ENCODE results near the gene SRGAP1.
"Not testable (repeated sequence)": the region's sequence is repeated elsewhere in the genome, so short reads cannot be mapped to it uniquely, and the experiment has no call there.

Gene SRGAP1

DNA sequence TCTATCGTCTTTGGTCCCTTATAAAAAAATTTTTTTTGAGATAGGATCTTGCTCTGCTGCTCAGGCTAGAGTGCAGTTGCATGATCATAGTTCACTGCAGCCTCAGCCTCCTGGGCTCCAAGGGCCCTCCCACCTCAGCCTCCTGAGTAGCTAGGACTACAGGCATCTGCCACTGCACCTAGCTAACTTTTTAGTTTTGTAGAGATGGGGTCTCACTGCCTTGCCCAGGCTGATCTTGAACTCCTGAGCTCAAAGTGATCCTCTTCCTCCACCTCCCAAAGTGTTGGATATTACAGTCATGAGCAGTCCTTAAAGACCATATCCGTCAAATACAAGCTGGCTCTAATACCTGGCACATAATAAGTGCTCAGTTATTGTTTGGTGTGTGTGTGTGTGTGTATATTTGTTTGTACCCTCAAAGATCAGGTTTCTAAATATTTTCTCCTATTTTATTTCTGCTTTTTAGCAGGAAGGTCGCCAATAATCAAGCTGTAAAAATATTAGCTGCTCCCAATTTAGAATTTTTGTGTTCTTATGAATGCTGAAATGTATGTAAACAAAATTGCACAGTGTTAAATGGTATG lies 30.5 kb downstream of the SRGAP1 start:
- no peak for DNase-seq

DNA sequence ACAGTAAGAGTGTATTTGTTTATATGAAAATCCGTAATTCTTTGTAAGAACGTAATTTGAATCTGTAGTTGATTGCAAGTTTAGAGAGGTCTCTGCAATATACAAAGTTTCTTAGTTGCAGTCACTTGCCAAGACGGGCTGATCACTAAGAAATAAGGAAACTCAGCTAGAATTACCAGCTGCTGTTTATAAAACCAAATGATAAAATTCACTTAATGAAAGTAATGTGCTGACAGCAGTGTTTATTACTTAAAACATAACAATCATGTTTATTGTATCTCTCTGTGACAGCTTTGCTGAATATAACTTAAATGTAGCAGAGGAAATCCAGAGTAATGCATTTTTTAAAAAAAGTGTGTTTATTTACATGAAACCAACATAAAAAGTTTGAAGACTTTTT lies 31.2 kb downstream of the SRGAP1 start:
- no peak for DNase-seq

DNA sequence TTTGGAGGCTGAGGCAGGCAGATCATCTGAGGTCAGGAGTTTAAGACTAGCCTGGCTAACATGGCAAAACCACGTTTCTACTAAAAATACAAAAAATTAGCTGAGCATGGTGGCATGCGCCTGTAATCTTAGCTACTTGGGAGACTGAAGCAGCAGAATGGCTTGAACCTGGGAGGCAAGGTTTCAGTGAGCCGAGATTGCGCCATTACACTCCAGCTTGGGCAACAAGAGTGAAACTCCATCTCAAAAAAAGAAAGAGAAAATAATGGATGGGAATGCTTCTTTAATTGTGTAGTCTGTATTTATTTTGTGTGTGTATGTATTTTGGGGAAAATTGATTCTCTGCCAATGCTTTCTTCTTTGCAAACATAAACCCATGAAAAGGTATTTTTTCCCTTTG lies 32.5 kb downstream of the SRGAP1 start:
- no peak for DNase-seq

- no peak for DNase-seq
Observed at GRCh38 chr12:63877693-63878092, 33.2 kb downstream of the SRGAP1 start.

DNA sequence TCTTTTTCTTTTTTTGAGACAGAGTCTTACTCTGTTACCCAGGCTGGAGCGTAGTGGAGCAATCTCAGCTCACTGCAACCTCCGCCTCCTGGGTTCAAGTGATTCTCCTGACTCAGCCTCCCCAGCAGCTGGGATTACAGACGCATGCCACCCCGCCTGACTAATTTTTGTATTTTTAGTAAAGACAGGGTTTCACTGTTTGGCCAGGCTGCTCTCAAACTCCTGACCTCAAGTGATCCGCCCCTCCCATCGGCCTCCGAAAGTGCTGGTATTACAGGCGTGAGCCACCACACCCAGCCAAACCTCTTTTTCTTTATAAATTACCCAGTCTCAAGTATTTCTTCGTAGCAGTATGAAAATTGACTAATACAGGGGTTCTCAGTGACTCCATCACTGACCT lies 35.7 kb downstream of the SRGAP1 start:
- not testable (repeated sequence) for DNase-seq

DNA sequence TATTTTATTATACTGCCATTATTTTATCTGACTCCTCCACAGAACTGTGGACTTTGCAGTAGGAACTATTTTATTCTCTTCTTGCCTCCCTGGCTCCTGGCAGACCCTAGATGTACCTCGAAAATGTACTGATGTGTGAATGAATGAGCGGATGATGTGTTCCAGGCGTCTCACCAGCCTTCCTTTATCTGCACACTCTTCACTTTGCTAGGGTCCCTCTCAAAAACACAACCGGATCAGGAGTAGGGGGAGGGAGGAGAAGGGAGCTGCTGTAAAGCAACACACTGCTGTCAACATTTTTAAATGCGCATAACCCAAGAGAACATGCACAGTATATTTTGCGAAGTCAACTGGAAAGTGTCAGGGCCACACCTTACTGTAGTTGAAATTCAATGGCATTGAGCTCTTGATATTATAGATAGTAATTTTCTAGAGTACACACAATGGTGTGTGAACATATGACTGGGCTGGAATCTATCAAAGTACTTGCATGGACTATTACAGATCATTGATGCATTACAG lies 36.3 kb downstream of the SRGAP1 start:
- no peak for DNase-seq

DNA sequence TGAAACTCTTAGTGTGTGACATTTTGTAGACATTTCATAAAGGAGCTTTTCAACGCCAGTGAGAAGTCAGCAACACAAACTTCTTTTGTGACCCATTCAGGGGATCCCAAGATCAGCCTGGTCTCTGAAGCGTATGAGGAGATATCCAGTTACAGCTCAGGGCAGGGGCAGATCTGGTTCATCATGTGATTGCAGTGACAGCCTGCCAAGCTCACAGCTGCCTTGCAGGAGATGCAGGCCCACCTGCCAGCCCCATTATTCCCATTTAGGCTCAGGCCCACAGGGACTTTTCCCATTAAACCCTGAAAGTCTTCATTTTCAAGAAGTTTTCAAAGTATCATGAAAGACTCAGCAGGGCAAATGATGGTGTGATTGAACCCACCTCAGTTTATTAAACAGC lies 38.3 kb downstream of the SRGAP1 start:
- DNase-seq: no peak

GRCh38 chr12:63885401-63885800 lies 40.9 kb downstream of the SRGAP1 start:
- DNase-seq: no peak

GRCh38 chr12:63888908-63889635 lies 44.6 kb downstream of the SRGAP1 start:
- DNase-seq: no peak

- DNase-seq: no peak
Observed at GRCh38 chr12:63889721-63890509, 45.4 kb downstream of the SRGAP1 start.

GRCh38 chr12:63893170-63893569 lies 48.7 kb downstream of the SRGAP1 start:
- DNase-seq: no peak

DNA sequence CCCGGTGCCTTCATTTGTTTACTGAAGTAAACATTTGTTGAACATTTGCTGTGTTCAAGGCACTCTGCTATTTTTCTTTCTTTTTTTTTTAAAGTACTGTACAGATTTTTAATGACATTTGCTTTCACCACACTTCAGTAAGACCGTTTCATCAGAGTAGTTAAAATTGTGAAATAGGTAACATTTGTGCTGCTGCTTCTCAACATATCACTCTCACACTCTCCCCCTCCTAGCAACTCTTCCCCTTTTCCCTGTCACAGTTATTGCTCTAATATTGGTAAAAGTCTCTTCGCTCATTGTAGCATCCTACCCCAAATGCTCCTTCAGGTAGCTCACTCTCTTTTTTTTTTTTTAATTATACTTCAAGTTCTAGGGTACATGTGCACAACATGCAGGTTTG lies 49.6 kb downstream of the SRGAP1 start:
- no peak for DNase-seq

DNA sequence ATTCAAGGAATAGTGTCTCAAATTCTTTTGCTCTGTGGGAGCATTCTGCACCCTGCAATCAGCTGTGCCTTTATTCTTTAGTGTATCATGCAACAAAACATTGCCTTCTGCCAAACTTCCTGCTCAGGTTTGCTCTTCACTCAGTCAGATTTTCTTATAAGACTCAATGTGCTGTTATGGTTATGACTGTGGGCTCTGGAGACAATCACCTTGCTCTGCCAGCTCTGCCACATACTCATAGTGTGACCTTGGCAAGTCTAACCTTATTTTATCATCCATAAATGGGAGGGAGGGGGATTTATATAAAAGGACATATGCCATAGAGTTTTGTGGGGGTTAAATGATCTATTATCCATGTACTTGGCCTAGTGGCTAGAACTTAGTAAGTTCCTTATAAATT lies 51.3 kb downstream of the SRGAP1 start:
- DNase-seq: no peak

DNA sequence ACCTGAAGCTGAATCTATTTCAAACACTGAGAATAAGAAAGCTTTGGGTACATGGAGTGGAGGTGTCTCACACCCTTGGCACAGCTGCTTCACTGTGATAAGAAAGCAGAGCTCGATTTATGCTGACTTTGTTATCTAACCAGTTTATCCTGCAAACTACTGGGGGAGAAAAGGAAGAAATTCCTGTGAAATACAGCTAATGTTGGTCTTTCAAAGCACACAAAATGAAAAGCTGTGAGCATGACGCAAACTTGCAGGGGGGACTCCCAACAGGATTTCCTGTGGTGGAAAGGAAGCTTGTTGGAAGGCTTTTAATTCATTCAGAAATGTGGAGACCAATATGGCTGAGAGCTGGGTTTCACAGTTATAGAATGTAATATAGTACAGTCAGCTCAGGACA lies 53.4 kb downstream of the SRGAP1 start:
- no peak for DNase-seq

GRCh38 chr12:63898764-63899337 lies 54.4 kb downstream of the SRGAP1 start:
- DNase-seq: no peak

DNA sequence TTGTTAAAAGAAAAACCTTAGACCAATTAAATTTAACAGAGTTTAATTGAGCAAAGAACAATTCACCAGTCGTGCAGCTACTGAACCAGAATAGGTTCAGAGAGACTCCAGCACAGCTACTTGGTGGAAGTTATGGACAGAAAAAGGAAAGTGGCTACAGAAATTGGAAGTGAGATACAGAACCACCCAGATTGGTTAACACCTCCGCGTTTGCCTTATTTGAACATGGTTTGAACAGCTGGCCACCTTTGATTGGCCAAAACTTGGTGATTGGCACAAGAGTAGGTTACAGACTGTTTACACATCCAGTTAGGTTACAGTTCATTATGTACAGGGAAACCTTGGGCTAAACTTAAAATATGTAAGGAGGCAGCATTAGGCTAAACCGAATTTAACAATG lies 54.9 kb downstream of the SRGAP1 start:
- DNase-seq: no peak

- no peak for DNase-seq
Observed at GRCh38 chr12:63900922-63901793, 56.7 kb downstream of the SRGAP1 start.

DNA sequence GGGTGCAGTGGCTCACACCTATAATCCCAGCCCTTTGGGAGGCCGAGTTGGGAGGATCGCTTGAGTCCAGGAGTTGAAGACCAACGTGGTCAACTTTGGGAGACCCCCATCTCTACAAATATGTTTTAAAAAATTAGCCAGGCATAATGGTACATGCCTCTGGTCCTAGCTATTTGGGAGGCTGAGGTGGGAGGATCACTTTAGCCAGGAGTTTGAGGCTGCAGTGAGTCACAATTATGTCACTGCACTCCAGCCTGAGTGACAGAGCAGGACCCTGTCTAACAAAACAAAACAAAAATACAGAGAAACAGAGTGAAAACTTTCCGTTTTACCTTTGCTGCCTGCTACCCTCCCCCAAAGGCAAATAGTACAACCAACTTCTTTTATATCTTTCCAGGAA lies 60.2 kb downstream of the SRGAP1 start:
- DNase-seq: no peak

GRCh38 chr12:63905544-63905943 lies 61.0 kb downstream of the SRGAP1 start:
- DNase-seq: no peak

DNA sequence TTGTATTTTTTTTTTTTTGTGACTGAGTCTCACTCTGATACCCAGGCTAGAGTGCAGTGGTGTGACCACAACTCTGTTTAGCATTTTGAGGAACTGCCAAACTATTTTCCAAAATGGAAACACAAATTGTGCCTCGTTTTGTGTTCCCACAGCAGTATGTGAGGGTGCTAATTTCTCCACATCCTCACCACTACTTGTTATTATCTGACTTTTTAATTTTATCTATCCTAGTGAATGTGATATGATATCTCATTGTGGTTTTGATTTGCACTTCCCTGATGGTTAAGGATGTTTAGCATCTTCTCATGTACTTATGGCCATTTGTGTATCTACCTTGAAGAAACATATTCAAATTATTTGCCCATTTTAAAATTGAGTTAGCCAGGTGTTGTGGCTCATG lies 62.4 kb downstream of the SRGAP1 start:
- no peak for DNase-seq

DNA sequence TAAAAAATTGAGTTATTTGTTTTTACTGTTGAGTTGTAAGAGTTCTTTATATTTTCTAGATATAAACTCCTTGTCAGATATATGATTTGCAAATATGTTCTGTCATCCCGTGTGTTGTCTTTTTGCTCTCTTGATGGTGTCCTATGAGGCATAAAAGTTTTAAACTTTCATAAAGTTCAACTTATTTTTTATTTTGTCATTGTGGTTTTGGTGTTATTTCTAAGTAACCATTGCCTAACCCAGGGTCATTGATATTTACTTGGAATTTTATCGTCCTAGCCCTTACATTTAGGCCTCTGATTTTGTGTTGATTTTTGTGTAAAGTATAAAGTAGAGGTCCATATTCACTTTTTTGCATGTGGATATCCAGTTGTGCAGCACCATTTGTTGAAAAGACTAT lies 63.1 kb downstream of the SRGAP1 start:
- DNase-seq: no peak

DNA sequence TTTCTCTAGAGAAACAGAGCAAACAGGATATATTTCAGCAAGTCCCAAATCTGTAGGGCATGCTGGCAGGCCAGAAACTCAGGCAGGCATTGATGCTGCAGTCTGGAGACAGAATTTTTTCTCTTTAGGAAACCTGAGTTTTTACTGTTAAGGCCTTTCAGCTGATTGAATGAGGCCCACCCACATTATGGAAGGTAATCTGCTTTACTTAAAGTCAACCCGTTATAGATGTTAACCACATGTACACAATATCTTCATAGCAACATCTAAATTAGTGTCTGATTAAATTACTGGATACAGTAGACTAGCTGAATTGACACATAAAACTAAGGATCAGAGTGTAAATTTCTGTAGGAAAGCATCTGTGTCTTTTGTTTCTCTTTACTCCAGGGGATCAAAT lies 65.2 kb downstream of the SRGAP1 start:
- no peak for DNase-seq

- no peak for DNase-seq
Observed at GRCh38 chr12:63911341-63911740, 66.8 kb downstream of the SRGAP1 start.

All from NCI-H1048 (cell line).